SK-N-SH treated with all-trans-retinoic acid at 6 μM for 48 hours (cell line): ENCODE results near the gene NCL.

ENCODE experiments used
- ARNTL ChIP-seq: fragments of 450-650 bp; formaldehyde crosslinking; IDR thresholded peaks from 2 replicates; pipeline ENCODE4 v1.5.0; 2020; ENCODE audit warnings: low read depth, mild to moderate bottlenecking, moderate library complexity, borderline replicate concordance
- ESRRG ChIP-seq: fragments of 250-450 bp; sonication (Bioruptor Pico); IDR thresholded peaks from 2 replicates; pipeline ENCODE4 v1.6.1; 2021; ENCODE audit warnings: mild to moderate bottlenecking
- GLIS3 ChIP-seq: fragments of 250-450 bp; sonication (Bioruptor Pico); IDR thresholded peaks from 2 replicates; pipeline ENCODE4 v1.5.0; 2020; ENCODE audit warnings: mild to moderate bottlenecking, moderate library complexity
- RARB ChIP-seq: fragments of 250-450 bp; sonication (Bioruptor Pico); IDR thresholded peaks from 2 replicates; pipeline ENCODE4 v1.8.0; 2021; ENCODE audit warnings: mild to moderate bottlenecking, moderate library complexity
- SNAI2 ChIP-seq: fragments of 250-450 bp; sonication (Bioruptor Pico); IDR thresholded peaks from 2 replicates; pipeline ENCODE4 v1.5.0; 2020; ENCODE audit warnings: mild to moderate bottlenecking, moderate library complexity
- TCF4 ChIP-seq: fragments of 250-450 bp; sonication (Bioruptor Pico); IDR thresholded peaks from 2 replicates; pipeline ENCODE4 v1.8.0; 2021; ENCODE audit warnings: mild to moderate bottlenecking, moderate library complexity, borderline replicate concordance
- TOX ChIP-seq: fragments of 250-450 bp; sonication (Bioruptor Pico); IDR thresholded peaks from 2 replicates; pipeline ENCODE4 v1.8.0; 2021; ENCODE audit warnings: mild to moderate bottlenecking, moderate library complexity, borderline replicate concordance
- ZC3H10 ChIP-seq: fragments of 250-450 bp; sonication (Bioruptor Pico); IDR thresholded peaks from 2 replicates; pipeline ENCODE4 v1.5.1; 2021; ENCODE audit warnings: mild to moderate bottlenecking, moderate library complexity
- ZFP3 ChIP-seq: fragments of 250-450 bp; sonication (Bioruptor Pico); IDR thresholded peaks from 2 replicates; pipeline ENCODE4 v1.5.0; 2020; ENCODE audit warnings: mild to moderate bottlenecking, moderate library complexity
- ZNF565 ChIP-seq: fragments of 450-650 bp; formaldehyde crosslinking; conservative IDR thresholded peaks from 2 replicates; pipeline ENCODE4 v1.5.0; 2020; ENCODE audit warnings: low read depth, mild to moderate bottlenecking, moderate library complexity
- ZNF8 ChIP-seq: fragments of 450-650 bp; formaldehyde crosslinking; IDR thresholded peaks from 2 replicates; pipeline ENCODE4 v1.5.0; 2020; ENCODE audit warnings: mild to moderate bottlenecking, moderate library complexity
- TF ChIP-seq, protein P1 (sequence below): fragments of 250-450 bp; sonication (Bioruptor Pico); IDR thresholded peaks from 2 replicates; pipeline ENCODE4 v1.8.0; 2020; ENCODE audit warnings: mild to moderate bottlenecking, moderate library complexity, borderline replicate concordance
- TF ChIP-seq, protein P2 (sequence below): fragments of 250-450 bp; sonication (Bioruptor Pico); IDR thresholded peaks from 2 replicates; pipeline ENCODE4 v1.5.1; 2021; ENCODE audit warnings: mild to moderate bottlenecking, moderate library complexity
- TF ChIP-seq, protein P3 (sequence below): fragments of 250-450 bp; sonication (Bioruptor Pico); IDR thresholded peaks from 2 replicates; pipeline ENCODE4 v1.8.0; 2021; ENCODE audit warnings: low read depth, mild to moderate bottlenecking, moderate library complexity, borderline replicate concordance

DNA sequence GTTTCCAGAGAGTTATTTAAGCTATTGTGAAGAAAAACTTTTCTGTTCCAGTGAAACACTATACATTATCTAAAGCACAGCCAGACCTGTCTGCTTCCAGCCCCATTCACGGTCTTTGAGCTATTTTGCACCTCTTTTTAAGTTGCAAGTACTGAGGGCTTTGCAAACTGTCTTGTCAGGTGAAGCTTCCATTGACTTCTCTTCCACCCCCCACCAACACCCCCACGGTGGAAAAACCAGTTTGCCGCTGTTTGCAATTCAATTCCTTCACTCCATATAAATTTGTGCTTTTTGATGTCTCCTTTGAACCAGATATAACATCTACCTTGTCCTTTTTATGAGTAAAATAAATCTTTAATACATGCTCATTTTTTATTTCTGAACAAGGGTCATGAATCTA, 53.0 kb downstream of the NCL start:
- TF ChIP-seq ZNF8 (CRISPR knock-in tag): no peak
- TF ChIP-seq, protein P1, sequence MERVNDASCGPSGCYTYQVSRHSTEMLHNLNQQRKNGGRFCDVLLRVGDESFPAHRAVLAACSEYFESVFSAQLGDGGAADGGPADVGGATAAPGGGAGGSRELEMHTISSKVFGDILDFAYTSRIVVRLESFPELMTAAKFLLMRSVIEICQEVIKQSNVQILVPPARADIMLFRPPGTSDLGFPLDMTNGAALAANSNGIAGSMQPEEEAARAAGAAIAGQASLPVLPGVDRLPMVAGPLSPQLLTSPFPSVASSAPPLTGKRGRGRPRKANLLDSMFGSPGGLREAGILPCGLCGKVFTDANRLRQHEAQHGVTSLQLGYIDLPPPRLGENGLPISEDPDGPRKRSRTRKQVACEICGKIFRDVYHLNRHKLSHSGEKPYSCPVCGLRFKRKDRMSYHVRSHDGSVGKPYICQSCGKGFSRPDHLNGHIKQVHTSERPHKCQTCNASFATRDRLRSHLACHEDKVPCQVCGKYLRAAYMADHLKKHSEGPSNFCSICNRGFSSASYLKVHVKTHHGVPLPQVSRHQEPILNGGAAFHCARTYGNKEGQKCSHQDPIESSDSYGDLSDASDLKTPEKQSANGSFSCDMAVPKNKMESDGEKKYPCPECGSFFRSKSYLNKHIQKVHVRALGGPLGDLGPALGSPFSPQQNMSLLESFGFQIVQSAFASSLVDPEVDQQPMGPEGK (CRISPR knock-in tag): no peak
- TF ChIP-seq, protein P2, sequence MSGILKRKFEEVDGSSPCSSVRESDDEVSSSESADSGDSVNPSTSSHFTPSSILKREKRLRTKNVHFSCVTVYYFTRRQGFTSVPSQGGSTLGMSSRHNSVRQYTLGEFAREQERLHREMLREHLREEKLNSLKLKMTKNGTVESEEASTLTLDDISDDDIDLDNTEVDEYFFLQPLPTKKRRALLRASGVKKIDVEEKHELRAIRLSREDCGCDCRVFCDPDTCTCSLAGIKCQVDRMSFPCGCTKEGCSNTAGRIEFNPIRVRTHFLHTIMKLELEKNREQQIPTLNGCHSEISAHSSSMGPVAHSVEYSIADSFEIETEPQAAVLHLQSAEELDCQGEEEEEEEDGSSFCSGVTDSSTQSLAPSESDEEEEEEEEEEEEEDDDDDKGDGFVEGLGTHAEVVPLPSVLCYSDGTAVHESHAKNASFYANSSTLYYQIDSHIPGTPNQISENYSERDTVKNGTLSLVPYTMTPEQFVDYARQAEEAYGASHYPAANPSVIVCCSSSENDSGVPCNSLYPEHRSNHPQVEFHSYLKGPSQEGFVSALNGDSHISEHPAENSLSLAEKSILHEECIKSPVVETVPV: no peak
- TF ChIP-seq TCF4 (CRISPR knock-in tag): no peak
- no peak for TF ChIP-seq SNAI2 (CRISPR knock-in tag)
- no peak for TF ChIP-seq ARNTL
- no peak for TF ChIP-seq ZC3H10
- no peak for TF ChIP-seq ZFP3 (CRISPR knock-in tag)
- TF ChIP-seq GLIS3 (CRISPR knock-in tag): no peak
- no peak for TF ChIP-seq ESRRG (CRISPR knock-in tag)
- TF ChIP-seq TOX: no peak
- TF ChIP-seq RARB: no peak
- TF ChIP-seq, protein P3, sequence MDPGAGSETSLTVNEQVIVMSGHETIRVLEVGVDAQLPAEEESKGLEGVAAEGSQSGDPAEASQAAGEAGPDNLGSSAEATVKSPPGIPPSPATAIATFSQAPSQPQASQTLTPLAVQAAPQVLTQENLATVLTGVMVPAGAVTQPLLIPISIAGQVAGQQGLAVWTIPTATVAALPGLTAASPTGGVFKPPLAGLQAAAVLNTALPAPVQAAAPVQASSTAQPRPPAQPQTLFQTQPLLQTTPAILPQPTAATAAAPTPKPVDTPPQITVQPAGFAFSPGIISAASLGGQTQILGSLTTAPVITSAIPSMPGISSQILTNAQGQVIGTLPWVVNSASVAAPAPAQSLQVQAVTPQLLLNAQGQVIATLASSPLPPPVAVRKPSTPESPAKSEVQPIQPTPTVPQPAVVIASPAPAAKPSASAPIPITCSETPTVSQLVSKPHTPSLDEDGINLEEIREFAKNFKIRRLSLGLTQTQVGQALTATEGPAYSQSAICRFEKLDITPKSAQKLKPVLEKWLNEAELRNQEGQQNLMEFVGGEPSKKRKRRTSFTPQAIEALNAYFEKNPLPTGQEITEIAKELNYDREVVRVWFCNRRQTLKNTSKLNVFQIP (CRISPR knock-in tag): no peak
- TF ChIP-seq ZNF565 (CRISPR knock-in tag): no peak
